Liver (tissue), 3 donors: ENCODE measurements around the gene C2.

Experiments
- GABPA ChIP-seq, 2 donors: IDR thresholded peaks in 1 of 2; conservative IDR thresholded peaks in 1 of 2; 2 replicates each; pipeline ENCODE4 v1.6.1; 2016; ENCODE audit warnings: antibody characterized with exemption in 2 of 2, mild to moderate bottlenecking in 1 of 2, moderate library complexity in 1 of 2
- HNF4A ChIP-seq, 2 donors: conservative IDR thresholded peaks; 2 replicates each; pipeline ENCODE4 v1.6.1; 2016; ENCODE audit warnings: antibody characterized with exemption in 2 of 2, mild to moderate bottlenecking in 2 of 2
- RAD21 ChIP-seq, 2 donors: IDR thresholded peaks; 2 replicates each; pipeline ENCODE4 v1.6.1; 2016; ENCODE audit warnings: antibody characterized with exemption in 2 of 2, mild to moderate bottlenecking in 2 of 2
- SP1 ChIP-seq: IDR thresholded peaks from 2 replicates; pipeline ENCODE4 v1.6.1; 2018; ENCODE audit warnings: antibody characterized with exemption, mild to moderate bottlenecking
- TF ChIP-seq, protein P1 (sequence below): fragments of 150-350 bp; IDR thresholded peaks from 2 replicates; pipeline ENCODE4 v1.5.1; 2017; ENCODE audit warnings: improper control_type of control experiment, low read depth, low read length; ENCODE audit not compliant: missing input control
- TF ChIP-seq, protein P2 (sequence below): IDR thresholded peaks from 2 replicates; pipeline ENCODE4 v1.6.1; 2016; ENCODE audit warnings: antibody characterized with exemption
- TF ChIP-seq, protein P3 (sequence below): IDR thresholded peaks from 2 replicates; pipeline ENCODE4 v1.6.1; 2016; ENCODE audit warnings: antibody characterized with exemption, mild to moderate bottlenecking
- donor health status: healthy.
- donor health status: healthy.

DNA sequence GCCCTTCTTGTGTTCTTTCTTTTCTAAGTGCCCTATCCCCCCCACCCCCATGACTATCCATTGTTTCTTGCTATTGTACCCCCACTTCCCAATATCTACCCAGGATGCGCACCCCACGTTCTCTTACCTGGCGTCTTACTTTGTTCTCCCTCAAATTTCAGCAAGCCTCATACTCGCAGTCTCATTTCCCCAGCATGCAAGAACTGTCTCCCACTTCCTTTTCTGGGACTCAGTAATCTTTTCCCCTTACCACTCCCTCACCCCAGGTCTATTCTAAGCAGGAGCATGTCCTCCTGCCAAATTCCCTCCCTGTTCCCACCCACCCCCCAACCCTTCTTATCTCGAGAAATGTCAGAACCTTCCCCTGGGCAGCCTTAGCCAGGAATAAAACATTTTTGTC is 28.3 kb upstream of the C2 start:
- TF ChIP-seq, protein P1, sequence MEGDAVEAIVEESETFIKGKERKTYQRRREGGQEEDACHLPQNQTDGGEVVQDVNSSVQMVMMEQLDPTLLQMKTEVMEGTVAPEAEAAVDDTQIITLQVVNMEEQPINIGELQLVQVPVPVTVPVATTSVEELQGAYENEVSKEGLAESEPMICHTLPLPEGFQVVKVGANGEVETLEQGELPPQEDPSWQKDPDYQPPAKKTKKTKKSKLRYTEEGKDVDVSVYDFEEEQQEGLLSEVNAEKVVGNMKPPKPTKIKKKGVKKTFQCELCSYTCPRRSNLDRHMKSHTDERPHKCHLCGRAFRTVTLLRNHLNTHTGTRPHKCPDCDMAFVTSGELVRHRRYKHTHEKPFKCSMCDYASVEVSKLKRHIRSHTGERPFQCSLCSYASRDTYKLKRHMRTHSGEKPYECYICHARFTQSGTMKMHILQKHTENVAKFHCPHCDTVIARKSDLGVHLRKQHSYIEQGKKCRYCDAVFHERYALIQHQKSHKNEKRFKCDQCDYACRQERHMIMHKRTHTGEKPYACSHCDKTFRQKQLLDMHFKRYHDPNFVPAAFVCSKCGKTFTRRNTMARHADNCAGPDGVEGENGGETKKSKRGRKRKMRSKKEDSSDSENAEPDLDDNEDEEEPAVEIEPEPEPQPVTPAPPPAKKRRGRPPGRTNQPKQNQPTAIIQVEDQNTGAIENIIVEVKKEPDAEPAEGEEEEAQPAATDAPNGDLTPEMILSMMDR: no peak
- TF ChIP-seq, protein P2, sequence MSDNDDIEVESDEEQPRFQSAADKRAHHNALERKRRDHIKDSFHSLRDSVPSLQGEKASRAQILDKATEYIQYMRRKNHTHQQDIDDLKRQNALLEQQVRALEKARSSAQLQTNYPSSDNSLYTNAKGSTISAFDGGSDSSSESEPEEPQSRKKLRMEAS: no peak
- TF ChIP-seq GABPA (IDR thresholded peaks at IDR 0.05 in 1 of 2, conservative IDR thresholded peaks at IDR 0.05 in 1 of 2) (no peak), SP1 (no peak), HNF4A (conservative IDR thresholded peaks at IDR 0.05) (no peak), RAD21 (IDR thresholded peaks at IDR 0.05) (no peak)
- TF ChIP-seq, protein P3, sequence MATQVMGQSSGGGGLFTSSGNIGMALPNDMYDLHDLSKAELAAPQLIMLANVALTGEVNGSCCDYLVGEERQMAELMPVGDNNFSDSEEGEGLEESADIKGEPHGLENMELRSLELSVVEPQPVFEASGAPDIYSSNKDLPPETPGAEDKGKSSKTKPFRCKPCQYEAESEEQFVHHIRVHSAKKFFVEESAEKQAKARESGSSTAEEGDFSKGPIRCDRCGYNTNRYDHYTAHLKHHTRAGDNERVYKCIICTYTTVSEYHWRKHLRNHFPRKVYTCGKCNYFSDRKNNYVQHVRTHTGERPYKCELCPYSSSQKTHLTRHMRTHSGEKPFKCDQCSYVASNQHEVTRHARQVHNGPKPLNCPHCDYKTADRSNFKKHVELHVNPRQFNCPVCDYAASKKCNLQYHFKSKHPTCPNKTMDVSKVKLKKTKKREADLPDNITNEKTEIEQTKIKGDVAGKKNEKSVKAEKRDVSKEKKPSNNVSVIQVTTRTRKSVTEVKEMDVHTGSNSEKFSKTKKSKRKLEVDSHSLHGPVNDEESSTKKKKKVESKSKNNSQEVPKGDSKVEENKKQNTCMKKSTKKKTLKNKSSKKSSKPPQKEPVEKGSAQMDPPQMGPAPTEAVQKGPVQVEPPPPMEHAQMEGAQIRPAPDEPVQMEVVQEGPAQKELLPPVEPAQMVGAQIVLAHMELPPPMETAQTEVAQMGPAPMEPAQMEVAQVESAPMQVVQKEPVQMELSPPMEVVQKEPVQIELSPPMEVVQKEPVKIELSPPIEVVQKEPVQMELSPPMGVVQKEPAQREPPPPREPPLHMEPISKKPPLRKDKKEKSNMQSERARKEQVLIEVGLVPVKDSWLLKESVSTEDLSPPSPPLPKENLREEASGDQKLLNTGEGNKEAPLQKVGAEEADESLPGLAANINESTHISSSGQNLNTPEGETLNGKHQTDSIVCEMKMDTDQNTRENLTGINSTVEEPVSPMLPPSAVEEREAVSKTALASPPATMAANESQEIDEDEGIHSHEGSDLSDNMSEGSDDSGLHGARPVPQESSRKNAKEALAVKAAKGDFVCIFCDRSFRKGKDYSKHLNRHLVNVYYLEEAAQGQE: no peak
